Left ventricle myocardium superior (tissue), 1 donor: ENCODE results near the gene LIPK. TPM values are rescaled to one million over a fixed set of nuclear protein-coding genes. Genes with fewer than 3 reads are reported as not detected.
"Not testable (repeated sequence)": the region's sequence is repeated elsewhere in the genome, so short reads cannot be mapped to it uniquely, and the experiment has no call there.

Source experiments
- ATAC-seq: fragments of 200-7000 bp; cut with Tn5 transposase; one replicate; pipeline ENCODE4 v1.9.1; 2020; ENCODE audit warnings: mild to moderate bottlenecking, moderate library complexity
- DNase-seq: peaks from one replicate; pipeline ENCODE4 v3.0.0-alpha.2; 2020
- intact Hi-C: fragments of 100-400 bp; cut with micrococcal nuclease; formaldehyde crosslinking; loops from one replicate; pipeline ENCODE4 v1.11.0; 2022
- total RNA-seq: library from RNA; stranded (reverse); fragmentation: NEBNext Ultra II Directional; extraction: Animal tissue kit (Norgen Biotek cat#: 25700); gene quantifications from one replicate; pipeline ENCODE4 v1.2.1, GENCODE V29; 2021
- donor health status: DM: no; HTN: yes; CAD: no; lungs with severe emphysema.

Gene LIPK
- total RNA-seq, 1 donor from 2014 or later: not detected

GRCh38 chr10:88707429-88708155 is 1.5 kb downstream of the LIPK start:
- ATAC-seq (no peak), DNase-seq (no peak)
- intact Hi-C loops: no loop called here

- intact Hi-C loops, DNase-seq, ATAC-seq: not testable (repeated sequence)
Observed at GRCh38 chr10:88709361-88709760, 3.3 kb downstream of the LIPK start.

GRCh38 chr10:88715517-88715916 is 9.5 kb downstream of the LIPK start:
- intact Hi-C loops: no loop called here
- ATAC-seq (no peak), DNase-seq (no peak)

- intact Hi-C loops: no loop called here
- no peak for DNase-seq
- no peak for ATAC-seq
Observed at GRCh38 chr10:88721392-88721791, 15.3 kb downstream of the LIPK start.

- intact Hi-C loops: no loop called here
- DNase-seq: no peak
- ATAC-seq: no peak
Observed at GRCh38 chr10:88725798-88726197, 19.7 kb downstream of the LIPK start.

GRCh38 chr10:88728107-88728763 is 22.2 kb downstream of the LIPK start:
- peak; percentile 29 for DNase-seq

GRCh38 chr10:88730864-88731263 is 24.8 kb downstream of the LIPK start:
- intact Hi-C loops: no loop called here
- ATAC-seq: no peak
- no peak for DNase-seq

More at GRCh38 chr10:88728107-88728763, 22.2 kb downstream of the LIPK start:
- ATAC-seq: no peak
- intact Hi-C loops: no loop called here

GRCh38 chr10:88731296-88731695 is 25.2 kb downstream of the LIPK start:
- ATAC-seq (peak; percentile 33), DNase-seq (no peak)
- intact Hi-C loops: no loop called here

GRCh38 chr10:88733215-88733614 is 27.2 kb downstream of the LIPK start:
- ATAC-seq (no peak), DNase-seq (no peak)
- intact Hi-C loops: no loop called here

GRCh38 chr10:88735661-88736060 is 29.6 kb downstream of the LIPK start:
- DNase-seq (no peak), ATAC-seq (no peak)
- intact Hi-C loops: no loop called here

GRCh38 chr10:88741921-88742320 is 35.9 kb downstream of the LIPK start:
- ATAC-seq, intact Hi-C loops, DNase-seq: not testable (repeated sequence)

- intact Hi-C loops: no loop called here
- ATAC-seq (no peak), DNase-seq (no peak)
Observed at GRCh38 chr10:88742448-88742847, 36.4 kb downstream of the LIPK start.

- no peak for DNase-seq
- no peak for ATAC-seq
- intact Hi-C loops: no loop called here
Observed at GRCh38 chr10:88744002-88744401, 38.0 kb downstream of the LIPK start.

GRCh38 chr10:88745633-88746032 is 39.6 kb downstream of the LIPK start:
- DNase-seq (no peak), ATAC-seq (no peak)
- intact Hi-C loops: no loop called here

- no peak for DNase-seq
- ATAC-seq: no peak
- intact Hi-C loops: no loop called here
Observed at GRCh38 chr10:88754287-88754686, 48.2 kb downstream of the LIPK start.

- intact Hi-C loops: no loop called here
- no peak for DNase-seq
- ATAC-seq: no peak
Observed at GRCh38 chr10:88755753-88756152, 49.7 kb downstream of the LIPK start.

GRCh38 chr10:88756660-88757059 is 50.6 kb downstream of the LIPK start:
- no peak for ATAC-seq
- no peak for DNase-seq
- intact Hi-C loops: no loop called here

- DNase-seq (no peak), ATAC-seq (peak; percentile 41)
- intact Hi-C loops: no loop called here
Observed at GRCh38 chr10:88759366-88760101, 53.5 kb downstream of the LIPK start, which contains the start of gene LIPN. Gene LIPN (plus strand): TSS chr10:88760020. CDS start chr10:88761406, 1,386 bp downstream.

GRCh38 chr10:88762906-88763305 is 56.9 kb downstream of the LIPK start:
- DNase-seq: no peak
- no peak for ATAC-seq
- intact Hi-C loops: no loop called here

- ATAC-seq (no peak), DNase-seq (no peak)
- intact Hi-C loops: no loop called here
Observed at GRCh38 chr10:88763441-88763840, 57.4 kb downstream of the LIPK start.
